HG03521 (cell line): ENCODE data around the gene TNIK.
"Not testable (repeated sequence)": the region's sequence is repeated elsewhere in the genome, so short reads cannot be mapped to it uniquely, and the experiment has no call there.

Experiments used
- ATAC-seq: cut with Tn5 transposase; IDR thresholded peaks from one replicate; pipeline ENCODE4 v1.9.1; 2021; ENCODE audit warnings: mild to moderate bottlenecking, moderate library complexity; ENCODE audit not compliant: unreplicated experiment

TNIK gene

DNA sequence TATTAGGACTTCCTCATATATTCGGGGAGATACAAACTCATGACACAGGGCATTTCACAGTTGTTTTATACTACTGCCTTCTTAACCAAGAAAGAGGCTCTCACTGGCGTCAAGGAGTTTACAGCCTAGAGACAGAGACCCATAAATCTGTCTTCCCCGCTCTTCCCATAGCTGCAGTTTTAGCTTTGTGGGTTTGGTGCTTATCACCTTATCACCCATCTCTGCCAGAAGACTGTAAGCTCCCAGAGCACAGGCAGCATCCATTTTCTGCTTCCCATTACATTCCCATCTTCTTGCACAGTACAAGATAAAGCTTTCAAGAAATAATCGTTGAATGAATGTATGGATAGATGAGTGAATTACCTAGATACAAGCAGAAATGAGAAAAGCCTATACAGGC is 144.3 kb downstream of the TNIK start:
- no peak for ATAC-seq

DNA sequence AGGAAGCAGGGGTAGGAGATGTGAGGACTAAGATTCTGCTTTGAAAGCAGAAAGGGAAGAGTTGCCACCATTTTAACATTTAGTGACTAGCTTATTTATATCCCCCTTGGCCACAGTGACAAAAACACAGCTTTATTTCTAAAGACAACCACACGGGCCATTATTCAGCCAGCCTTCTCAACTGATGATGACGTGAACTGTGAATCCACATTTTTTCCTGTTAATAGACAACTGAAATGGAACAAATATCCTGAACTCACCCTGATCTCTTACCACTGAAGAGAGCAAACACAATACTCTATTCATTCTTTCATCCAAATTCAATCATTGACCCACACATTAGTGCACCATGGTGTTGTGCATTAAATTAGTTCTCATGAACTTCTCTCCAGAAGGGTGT is 145.1 kb downstream of the TNIK start:
- no peak for ATAC-seq

DNA sequence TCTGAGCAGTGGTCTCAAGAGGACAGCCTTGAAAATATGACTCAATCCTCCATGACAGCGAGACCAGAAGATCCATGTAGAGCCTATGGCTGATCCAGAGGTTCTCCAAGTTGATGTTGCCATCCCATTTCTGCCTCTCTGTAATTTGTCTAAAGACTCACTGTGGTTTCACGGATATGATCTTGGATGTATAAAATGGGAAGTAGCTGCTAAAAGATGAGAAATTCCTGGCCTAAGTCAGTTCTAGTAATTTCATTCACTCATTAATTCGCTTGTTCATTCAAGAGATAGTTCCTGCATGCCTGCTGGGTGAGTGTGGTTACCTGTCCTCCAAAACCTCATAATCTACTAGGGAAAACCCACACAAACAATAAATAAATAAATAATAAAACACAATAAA is 145.9 kb downstream of the TNIK start:
- ATAC-seq: no peak

DNA sequence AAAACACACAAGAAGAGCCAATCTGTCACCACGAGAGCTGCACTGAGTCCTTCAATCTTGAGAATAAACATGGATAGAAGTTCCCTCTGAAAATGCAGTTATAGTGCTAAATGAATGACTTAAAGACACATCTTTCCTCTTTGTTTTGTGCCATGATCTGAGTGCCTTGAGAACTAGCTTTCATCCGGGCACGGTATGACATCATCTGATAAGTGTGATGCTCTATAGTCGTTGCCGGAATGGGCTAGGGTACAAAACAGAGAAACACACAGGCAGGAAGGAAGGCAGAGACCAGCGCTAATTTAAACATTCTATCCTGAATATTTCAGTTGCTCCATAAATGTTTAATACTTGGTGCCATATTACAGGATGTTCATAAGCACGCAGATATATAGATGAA is 146.5 kb downstream of the TNIK start:
- ATAC-seq: no peak

DNA sequence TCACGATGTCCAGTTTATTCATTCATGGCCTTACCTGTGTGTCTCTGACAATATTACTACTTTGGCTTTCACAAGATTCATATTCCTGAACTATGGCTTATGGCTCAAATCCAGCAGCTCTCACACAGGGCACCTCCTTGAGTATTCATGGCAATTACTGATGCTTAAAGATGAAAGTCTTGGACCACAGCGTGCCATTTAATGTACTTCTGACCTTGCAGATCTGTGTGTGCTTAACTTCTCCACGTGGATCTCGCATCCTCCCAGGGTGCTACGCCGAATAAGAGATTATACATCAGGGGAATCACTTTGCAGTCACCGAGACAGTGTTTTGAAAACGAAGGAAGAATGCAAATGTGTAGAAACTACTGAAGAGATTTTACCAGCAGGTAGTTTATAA is 147.5 kb downstream of the TNIK start:
- no peak for ATAC-seq

DNA sequence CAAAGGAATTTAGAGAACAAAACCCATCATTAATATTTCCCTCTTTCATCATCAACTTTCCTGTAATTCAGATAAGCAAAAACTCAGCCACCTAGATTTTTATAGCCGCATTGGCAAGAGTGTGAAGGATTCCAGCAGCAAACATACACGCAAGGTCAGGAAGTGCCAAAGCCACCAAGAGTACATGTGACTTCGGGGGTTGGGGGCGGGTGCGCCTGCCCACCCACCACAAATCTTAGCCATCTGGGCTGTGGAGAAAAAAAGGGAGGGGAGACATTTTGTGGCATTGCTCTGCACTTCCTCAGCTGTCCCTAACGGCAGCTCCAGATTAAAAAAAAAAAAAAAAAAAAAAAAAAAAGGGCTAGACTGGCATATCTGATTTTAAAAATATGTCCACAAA is 148.4 kb downstream of the TNIK start:
- no peak for ATAC-seq

DNA sequence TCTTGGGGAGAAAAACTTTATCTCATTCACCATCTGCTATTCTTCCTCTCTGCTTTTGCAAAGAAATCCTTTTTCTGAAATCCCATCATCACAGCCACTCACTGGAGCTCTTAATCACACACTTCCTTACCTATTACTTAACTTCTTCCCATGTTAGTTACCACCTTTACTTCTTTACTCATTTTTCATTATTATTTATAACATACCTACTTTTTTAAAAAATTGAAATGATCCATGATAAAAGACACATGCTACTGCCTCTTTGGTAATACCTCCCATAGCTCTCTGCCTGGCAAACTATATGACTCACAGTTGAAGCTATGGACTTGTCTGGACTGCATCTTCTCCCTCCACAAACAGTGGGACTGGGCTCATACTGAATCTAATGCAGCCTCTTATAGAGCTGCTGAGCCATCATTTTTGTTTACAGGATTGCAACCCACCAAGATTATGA is 150.3 kb downstream of the TNIK start:
- no peak for ATAC-seq

DNA sequence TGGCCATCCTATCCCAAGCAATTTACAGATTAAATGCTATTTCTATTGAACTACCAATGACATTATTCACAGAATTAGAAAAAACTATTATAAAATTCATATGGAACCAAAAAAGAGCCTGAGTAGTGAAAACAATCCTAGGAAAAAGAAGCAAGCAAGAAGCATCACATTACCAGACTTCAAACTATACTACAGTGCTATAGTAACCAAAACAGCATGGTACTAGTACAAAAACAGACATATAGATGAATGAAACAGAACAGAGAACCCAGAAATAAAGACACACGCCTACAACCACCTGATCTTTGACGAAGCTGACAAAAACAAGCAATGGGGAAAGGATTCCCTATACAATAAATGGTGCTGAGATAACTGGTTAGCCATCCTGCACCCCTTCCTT is 152.2 kb downstream of the TNIK start:
- no peak for ATAC-seq

DNA sequence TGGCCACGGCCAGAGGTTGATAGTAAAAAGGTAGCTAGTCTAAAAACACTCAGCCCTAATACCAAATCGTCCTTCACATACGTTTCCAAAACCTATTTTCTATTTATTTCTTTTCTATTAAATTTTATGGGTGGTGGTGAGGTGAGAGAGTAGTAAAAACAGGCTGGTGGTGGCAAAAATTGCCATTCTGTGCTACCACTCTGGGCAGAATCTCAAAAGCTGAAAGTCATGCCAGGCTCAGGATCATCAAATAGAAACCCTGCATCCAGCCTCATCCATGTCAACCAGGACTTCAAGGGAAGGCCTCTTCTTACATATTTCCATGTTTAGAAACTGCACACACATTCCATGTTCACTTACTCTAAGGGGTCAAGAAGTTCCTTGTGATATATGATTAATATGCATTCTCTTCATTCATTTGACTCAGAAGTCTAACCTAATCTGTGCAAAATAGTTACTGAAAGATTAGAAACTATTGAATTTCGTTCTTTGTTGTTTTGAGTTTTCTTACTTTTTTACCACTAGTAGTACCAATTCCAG is 153.1 kb downstream of the TNIK start:
- ATAC-seq: no peak

DNA sequence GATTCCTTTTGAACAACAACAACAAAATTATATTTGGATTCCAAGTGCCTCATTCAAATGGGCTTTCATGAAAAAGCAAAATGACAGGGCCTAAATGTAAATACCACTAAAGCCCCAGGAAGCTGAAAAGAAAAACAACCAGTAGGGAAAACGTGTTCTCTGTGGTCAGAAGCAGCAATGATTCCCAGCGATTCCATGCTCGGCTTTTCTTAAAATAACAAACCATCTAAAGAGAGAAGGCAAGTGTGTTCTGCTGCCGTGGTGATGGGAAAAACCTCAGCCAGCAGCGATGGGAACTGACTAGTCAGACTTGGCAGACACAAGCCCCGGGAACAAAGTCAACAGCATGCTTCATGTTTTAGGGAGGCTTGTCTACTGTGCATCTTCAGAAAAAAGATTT is 153.6 kb downstream of the TNIK start:
- ATAC-seq: no peak

DNA sequence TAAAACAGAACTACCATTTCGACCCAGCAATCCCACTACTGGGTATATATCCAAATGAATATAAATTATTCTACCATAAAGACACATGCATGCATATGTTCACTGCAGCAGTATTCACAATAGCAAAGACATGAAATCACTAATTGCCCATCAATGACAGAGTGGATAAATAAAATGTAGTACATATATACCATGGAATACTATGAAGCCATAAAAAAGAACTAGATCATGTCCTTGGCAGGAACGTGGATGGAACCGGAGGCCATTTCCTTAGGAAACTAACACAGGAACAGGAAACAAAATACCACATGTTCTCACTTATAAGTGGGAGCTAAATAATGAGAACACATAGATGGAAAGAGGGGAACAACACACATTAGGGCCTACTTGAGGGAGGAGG is 154.4 kb downstream of the TNIK start:
- not testable (repeated sequence) for ATAC-seq

DNA sequence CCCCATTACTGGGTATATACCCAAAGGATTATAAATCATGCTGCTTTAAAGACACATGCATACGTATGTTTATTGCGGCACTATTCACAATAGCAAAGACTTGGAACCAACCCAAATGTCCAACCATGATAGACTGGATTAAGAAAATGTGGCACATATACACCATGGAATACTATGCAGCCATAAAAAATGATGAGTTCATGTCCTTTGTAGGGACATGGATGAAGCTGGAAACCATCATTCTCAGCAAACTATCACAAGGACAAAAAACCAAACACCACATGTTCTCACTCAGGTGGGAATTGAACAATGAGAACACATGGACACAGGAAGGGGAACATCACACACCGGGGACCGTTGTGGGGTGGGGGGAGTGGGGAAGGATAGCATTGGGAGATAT is 155.7 kb downstream of the TNIK start:
- ATAC-seq: not testable (repeated sequence)

DNA sequence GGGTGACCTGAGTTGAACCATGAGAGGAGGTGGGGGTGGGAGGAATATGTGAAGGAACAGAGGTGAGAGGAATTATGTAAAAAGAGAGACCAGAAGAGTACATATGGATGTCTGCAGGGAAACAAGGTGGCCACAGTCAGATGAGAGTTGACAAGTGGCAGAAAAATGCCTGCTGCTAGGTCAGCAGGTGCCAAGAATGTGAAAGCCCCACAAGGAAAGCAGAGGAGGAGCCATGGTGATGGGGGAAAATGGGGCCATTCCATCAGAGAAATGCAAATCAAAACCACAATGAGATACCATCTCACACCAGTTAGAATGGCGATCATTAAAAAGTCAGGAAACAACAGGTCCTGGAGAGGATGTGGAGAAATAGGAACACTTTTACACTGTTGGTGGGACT is 156.2 kb downstream of the TNIK start:
- ATAC-seq: not testable (repeated sequence)

DNA sequence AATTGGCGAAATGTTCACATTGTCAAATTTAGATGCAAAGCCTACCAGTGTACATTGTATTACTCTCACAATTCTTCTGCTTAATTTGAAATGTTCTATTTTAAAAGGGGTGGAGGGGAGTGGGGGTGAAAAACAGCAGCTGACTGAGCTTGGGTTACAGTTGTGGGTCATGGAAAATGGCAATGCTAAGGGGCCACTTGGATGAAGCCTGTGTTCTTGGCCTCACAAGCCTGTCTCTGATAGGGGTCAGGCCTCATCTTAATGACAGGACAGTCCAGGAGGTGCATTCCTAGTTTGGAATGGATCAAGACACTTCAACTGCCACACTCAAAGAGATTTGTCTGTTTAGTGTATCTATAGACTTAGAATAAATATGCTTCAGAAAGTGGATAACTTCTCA is 158.2 kb downstream of the TNIK start:
- no peak for ATAC-seq

DNA sequence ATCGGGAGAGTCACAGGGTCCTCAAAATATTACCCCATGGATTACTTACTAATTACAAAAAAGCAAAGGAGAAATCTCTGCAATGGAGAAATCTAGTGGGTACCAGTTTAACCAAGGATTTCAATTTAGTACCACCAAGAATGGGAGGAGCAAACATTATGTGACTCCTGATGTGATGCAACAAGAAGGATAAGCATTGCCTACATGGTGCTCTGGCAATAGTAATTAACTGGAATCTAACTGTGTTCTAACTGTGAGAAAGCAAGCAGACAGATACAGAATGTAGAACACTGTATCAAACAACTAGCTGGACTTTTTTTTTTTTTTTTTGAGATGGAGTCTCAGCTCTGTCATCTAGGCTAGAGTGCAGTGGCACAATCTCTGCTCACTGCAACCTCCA is 159.2 kb downstream of the TNIK start:
- no peak for ATAC-seq

DNA sequence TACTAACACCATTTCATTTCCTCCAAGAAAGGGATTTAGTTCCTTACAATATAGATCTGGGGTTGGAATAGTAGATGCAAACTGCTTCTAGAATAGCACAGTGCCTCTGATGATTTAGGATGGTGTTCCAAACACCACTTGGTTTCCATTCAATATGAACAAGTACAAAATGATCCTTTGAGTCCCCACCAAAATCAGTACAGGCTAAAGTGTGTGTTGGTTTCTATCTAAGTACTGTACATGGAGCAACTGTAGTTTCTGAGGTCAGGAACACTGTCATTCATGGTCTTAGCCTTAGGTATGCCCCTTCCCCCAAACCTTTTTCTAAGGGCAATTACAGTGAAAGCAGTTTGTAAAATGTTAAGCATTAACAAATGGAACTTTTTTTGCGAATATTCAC is 162.3 kb downstream of the TNIK start:
- ATAC-seq: no peak

DNA sequence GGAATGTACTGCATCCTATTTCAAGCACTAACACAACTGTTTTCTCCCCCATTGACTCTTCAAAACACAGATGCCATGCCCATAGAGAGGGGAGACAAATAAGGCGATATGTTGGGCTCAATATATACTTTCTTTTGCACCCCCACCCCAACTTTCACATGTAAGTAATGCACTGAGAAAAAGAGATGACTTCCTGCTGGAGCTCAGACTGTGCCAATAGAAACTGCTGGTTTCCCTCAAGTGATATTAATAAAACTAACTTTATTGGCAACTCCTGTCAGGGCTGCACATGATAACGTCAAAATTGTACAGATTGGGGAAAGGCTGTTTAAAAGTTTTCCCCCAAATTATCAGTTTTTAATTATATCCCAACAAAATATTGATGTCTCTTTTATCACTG is 163.0 kb downstream of the TNIK start:
- ATAC-seq: no peak

DNA sequence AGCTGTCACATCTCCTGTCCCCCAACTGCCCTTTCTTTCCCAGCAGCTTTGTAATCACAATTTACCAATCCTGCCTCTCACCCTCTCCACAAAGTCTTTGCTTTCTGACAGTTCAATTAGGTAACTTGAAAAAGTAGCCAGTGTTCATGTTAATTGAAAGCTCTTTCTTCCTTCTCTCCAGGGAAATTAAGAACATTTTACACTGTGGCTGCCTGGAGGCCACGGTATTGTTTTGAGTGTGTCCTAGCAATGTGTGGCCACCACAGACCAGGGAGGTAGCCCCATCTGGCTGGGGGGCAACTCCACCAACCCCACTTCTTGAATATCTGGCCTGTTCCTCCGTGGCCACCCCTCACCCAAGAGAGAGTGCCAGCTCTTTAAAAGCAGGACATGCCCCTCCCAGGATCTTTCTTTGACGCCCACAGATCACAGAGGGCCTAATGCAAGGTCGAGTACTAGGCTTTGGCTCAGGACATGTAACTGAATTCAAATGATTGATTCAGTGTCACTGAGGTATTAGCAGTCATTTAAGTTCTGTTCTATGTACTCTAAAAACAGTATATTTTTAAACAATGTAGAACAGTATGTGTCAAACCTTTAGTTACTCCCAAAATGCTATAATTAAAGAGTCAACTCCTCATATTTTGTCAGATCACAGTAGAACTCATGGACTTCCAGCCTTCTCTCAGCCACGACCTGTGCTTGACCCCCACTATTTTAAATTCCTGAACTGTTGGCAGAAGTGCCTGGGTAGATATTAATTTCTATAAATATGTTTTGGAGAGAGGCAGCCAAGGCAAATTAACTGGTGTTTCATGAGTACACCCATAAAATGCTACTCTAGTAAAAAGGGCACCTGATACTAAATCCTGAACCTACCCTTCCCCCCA is 164.5 kb downstream of the TNIK start:
- ATAC-seq: no peak

DNA sequence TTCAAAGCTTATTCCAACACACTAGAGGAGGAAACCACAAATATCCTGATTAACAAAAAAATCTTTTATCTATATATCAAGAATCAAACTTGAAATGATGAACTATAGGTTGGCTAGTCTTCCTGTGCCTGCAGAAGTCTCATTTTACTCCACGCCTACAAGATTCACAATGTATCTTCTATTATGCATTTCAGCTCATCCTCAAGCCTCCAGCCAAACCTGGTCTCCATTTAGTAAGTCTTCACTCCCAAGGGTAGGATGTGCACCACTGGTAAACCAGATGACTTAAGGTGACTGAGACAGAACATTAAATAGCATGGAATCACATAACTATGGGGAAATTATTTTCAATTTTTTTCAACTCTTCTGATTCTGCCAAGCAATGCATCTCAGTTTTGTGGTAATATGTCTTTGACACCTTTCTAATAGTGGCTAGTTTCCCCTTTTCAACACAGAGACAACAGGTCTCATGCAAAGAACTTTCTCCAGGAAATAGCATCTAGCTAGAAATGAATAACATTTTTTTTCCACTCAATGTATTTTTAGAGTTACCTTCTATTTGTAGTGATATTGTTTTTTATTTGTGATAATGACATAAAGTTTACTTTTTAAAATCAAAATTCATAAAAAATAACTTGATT is 166.9 kb downstream of the TNIK start:
- peak; percentile 60 for ATAC-seq

DNA sequence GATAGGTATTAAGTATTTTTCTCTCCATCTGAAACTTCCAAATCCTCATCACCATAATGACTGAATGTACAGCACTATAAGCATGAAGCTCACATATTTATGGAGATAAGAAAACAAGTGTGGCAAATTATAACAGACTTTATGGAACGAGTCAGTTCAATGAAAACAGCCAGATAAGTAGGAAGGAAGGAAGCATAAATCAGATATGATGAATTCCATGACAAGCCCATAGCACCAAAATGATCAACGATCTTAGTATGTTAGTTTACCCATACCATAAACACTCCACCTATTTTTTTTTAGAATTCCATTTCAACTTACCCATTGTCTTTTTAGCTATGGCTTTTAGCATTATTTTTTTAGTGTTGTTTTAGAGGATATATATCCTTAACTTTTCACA is 169.5 kb downstream of the TNIK start:
- ATAC-seq: no peak

DNA sequence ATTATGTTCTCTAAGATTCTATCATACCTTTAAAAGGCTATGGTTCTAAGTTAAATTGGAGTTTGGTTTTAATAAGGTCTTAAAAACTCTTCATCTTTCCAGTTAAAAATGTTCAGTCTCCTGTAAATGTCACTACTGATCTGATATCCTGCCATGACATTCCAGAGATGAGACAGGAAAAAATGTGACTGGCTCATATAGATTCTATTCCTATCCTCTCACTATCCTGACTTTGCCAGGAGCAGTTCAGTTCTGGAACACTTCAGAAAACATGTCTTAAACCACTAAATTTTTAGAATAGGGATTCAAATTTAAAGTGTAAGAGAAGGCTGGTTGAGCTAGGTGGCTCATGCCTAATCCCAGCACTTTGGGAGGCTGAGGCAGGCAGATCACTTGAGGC is 170.9 kb downstream of the TNIK start:
- ATAC-seq: no peak

DNA sequence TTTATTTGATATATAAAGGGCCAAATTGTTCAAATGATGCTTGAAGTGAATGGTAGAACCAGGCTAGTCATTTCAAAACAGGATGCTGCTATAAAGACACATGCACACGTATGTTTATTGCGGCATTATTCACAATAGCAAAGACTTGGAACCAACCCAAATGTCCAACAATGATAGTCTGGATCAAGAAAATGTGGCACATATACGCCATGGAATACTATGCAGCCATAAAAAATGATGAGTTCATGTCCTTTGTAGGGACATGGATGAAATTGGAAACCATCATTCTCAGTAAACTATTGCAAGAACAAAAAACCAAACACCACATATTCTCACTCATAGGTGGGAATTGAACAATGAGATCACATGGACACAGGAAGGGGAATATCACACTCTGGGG is 172.4 kb downstream of the TNIK start:
- ATAC-seq: not testable (repeated sequence)
